Stimulated activated CD4-positive, alpha-beta T cell treated with anti-CD3 and anti-CD28 coated beads, Interleukin-12 subunit alpha, Interleukin-12 subunit beta, amount 100 ng/mL, for 4 hours (primary cell): Measurements from ENCODE around the gene CCDC93.
"Not testable (repeated sequence)": the region's sequence is repeated elsewhere in the genome, so short reads cannot be mapped to it uniquely, and the experiment has no call there.

Source experiments
- DNase-seq: peaks from one replicate; pipeline ENCODE4 v3.0.0-alpha.2; 2020

Gene CCDC93

DNA sequence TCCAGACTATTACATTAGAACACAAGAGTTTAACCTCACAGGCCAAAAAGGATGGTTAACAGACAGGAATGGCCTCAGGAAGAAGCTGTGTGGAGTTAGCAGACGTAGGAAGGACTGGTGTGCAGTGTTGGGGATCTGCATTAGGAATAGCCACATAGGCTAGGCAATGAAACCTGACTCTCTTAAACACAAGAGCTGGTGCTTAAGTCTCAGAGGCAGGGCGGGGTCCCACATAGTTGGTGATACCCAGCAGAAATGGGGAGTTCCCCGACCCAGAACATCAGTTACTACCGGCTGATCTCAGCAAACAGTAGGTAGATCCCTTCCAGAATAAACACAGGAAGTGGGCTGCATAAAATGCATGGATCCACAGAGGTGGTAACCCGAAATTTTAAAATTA lies 64.1 kb downstream of the CCDC93 start:
- no peak for DNase-seq

DNA sequence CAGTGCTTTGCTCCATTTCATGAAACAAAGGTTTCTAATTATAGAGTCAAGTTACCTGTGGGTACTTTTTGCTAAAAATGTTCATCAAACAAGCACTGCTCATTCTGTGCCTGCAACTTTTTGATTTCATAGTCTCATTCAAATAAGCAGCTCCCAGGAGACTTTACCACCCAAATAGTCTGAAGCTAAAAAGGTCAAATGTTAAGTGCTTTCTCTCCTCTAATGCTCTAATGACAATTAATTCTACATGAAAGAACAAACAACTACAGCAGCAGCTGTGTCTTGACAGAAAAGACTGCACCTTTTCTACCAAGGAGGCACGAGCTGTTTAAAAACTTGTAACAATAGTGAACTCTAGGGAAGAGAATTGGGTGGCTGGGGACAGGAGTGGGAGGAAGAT lies 65.3 kb downstream of the CCDC93 start:
- no peak for DNase-seq

DNA sequence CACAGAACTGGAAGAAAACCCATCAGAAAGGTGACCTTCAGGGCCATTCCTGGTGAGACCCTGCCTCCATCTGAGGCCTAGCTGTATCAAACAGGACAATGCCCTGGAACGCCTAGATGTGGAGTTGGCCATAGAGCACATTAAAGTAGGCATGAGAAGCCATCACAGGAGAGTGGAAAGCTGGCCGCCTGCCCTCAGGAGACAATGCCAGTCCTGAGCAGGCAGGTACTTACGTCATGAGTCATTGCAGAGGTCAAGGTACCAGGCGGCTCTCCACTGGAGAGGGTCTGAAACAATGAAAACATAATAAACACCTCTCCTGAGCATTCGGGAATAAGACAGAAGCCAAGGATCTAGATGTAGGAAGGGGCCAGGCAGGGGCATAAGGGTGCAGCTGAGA lies 68.6 kb downstream of the CCDC93 start:
- DNase-seq, result no peak

DNA sequence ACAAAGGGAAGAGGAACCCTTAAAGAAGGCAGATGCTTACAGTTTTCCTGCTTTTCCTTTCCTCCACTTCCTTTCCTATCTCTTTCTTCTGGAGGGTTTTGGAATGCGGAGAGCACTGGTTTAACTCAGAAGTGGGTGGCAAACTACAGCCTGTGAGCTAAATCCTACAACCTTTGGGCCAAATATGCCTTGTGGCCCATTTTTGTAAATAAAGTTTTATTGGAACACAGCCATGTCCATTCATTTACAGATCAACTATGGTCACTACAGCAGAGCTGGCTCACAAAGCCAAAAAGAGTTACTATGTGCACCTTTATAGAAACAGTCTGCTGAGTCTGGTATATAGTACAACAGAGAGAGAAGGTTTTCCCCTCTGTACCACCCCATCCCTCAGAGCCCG lies 69.1 kb downstream of the CCDC93 start:
- DNase-seq, result no peak

DNA sequence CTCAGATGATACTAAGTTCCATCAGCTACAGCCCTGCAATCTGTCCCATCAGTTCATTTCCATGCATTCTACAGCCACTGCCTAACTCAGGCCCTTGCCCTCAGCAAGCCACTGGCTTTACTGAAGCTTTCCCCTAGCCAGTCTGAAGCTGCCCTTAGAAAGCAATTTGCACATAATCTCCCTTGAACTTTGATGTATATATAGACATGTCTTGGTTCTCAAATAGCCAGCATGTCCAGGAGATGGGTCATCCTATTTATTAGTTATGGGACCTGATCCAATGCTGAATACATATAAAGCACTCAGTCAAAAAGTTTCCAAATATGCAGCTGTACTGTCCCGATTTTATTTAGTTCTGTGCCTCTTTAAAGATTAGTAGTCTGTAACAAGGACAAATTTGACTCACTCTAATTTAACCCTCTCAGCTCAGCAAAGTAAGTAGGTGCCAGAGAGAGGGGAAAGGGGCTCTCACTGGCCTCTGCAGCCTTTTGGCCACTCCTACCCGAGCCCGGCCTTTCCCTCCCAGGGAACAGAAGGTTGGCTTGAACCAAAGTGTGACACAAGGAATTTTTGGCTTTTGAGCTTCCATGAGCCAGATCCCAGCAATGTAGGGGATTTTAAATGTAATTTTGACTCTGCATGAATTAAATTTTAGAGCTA lies 70.7 kb downstream of the CCDC93 start:
- DNase-seq, result no peak

DNA sequence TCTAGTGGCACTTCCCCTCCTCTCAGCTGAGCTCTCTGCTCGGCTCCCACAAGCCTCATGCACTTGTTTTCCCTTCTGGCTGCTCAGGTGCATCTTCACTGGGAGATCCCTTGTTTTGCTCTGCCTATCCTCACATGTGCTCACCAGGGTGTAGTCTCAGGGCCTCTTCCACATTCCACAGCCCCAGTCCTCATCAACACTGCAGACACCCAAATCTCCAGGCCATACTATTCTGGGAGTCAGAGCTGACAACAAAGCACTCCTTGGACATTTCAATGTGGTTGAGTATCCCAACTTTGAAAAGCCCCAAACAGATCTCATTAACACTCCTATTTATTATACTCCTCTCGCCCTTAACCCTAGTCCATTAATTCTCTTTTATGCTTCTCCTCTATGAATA lies 71.3 kb downstream of the CCDC93 start:
- no peak for DNase-seq

DNA sequence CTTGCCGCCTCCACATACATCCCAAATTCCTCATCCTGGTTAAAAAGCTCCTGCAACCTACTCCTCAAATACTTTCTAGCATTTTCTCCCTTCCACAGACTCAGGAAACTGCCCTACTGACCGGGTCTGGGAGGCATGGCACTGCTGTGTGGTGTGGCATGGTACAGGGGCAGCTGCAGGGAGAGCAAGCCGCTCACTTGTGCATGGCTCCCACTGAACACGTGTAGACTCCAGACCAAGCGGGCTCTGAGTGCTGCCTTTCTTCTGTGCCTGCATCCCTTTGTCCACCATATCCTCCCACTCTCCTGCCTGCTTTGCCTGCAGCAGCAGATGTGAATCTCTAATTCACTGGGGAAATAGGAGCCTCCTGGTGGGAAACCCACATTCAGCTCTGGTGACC lies 72.2 kb downstream of the CCDC93 start:
- DNase-seq, result no peak

DNA sequence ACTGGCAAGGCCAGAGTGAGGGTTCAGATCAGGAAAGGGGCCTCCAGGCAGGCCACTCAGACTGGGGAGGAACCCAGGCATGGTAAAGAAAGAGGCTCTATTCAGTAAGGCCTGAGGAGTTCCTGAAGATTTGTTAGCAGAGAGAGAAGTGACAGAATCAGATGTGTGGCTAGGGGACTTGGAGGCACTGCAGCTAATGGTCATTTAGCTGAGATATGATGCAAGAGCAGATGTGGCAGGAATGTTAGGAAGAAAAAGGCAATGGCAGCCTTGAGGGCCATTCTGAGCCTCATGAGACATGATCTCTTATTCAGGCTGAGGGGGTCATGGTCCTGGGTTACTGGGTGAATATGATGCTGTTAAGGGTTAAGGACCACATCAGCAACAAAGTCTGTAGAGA lies 73.4 kb downstream of the CCDC93 start:
- no peak for DNase-seq

DNA sequence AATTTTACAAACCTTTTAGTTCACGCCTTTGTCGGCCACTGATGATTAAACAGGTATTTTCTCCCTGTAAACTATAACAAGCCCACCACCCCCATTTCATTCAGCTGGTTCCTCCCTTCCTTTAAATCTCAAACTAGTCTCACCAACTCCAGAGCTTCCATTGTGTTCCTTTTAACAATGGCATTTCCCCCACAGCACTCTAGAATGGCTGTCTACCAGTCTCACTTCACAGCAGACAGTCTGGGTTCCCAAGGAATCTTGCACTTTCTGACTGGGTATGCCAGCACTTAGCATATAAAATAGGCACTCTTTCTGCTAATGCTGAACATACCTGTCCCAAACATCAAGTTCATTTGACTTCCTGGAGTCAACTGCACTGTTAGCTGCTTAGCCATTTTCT lies 75.3 kb downstream of the CCDC93 start:
- DNase-seq, result no peak

DNA sequence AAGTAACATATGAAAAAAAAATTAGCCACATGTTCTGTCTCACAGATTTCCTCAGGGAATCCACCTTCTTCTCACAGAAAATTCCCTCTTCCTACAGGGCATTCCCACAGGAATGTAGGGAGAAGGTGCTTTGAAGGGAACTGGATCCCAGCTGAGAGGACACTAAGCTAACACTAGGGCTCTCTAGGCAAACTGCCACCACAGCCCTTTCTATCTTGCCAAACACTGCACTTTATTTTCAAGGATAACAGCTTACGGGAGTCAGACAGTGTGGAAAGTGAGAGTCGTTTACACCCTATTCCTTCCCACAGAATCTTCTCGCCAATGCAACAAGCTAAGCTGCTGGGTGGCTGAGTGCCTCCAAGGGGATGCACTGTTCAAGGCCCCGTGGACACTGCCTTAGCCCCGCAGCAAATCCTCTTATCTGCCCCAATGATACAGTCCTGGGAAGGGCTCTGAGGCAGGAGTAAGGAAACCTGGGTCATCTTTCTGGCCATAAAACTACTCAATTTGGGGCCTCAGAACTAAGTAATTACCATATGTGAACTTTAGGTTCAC lies 76.9 kb downstream of the CCDC93 start:
- no peak for DNase-seq

DNA sequence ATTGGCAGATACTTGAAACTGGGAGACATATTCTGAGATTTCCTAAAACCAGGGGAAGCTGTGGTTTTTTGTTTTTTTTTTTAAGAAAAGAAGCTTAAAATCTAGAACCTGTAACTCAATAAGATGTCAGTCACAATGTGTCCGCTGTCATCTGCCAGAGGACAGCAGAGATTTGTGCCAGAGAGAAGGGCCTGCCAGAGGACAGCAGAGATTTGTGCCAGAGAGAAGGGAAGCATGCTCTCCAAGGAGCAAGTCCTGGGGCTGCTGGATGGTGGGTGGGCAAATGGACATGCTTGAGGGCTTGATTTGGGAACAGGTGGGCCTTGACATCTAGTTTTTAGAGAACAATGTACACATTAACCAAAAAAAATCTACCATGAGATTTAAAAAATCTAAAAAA lies 77.9 kb downstream of the CCDC93 start:
- DNase-seq, result no peak

DNA sequence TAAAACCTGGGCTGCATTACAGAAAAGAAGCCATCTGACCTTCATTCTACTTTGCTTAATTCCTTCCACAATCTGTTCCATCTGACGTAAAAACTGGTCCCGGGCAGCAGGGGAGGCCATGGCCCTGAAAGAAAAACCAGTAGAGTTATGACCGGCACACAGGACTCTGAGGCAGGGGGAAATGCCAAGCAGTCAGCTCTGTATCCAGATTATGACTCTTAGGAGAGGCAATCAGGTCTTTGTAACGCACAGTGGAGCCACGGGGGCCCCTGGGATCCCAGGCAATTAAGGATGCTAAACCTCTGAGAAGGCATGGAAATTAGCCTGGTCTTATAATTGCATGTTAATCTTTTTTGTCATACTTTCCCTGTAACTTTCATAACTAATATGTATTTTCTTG lies 78.4 kb downstream of the CCDC93 start:
- DNase-seq, result no peak

DNA sequence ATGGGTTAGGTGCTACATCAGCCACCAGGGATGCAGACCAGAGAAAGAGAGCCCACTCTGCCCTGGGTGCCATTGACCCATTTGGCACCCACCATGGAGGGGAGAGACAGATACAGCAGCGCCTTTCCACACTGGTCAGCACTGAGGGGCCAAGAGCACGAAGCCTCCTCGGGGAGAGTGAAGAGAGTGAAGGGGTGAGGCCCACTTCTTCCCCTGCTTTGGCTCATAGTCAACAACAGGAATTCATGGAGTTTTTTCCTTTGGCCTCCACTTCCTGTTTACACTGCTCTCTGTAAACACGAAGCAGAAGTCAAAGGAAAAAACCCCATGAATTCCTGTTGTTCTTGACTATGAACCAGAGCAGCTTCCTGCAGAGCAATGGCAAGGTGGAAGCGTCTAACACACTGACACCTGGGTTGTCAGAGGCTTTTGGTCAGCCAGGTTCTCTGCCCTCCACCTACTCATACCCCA lies 80.0 kb downstream of the CCDC93 start:
- DNase-seq, result no peak

DNA sequence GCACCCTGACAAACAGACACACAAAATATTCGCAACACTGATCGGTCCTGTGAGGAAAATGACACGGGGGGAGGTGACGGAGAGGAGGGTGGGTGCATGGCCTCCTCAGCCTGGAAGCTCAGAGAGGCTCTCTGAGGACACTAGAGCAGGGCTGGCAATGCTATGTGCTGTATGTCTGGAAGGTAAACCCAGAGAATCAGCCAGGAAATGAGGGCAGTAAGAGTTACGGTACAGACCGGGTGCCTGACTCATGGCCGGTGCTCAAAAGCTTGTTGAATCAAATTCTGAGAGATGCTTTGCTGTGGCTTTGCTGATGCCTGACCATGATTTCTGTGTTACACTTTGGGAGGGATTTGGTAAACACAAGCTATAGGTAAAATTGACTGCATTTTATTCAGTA lies 81.9 kb downstream of the CCDC93 start:
- no peak for DNase-seq

DNA sequence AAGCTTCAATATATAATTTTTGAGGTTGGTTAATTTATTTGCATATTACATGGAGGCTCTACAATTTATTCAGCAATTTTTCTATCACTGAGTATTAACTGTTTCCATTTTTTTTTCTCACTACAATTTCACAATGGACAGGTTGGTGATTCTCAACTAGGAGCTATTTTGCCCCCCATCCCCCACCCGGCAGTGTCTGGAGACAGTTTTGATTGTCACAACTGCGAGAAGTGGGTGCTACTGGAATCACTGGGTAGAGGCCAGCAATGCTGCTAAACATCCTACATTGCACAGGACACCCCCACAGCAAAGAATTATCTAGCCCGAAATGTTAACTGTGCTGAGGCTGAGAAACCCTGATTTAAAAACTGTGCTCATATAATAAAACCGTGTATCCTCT lies 82.6 kb downstream of the CCDC93 start:
- DNase-seq, result no peak

DNA sequence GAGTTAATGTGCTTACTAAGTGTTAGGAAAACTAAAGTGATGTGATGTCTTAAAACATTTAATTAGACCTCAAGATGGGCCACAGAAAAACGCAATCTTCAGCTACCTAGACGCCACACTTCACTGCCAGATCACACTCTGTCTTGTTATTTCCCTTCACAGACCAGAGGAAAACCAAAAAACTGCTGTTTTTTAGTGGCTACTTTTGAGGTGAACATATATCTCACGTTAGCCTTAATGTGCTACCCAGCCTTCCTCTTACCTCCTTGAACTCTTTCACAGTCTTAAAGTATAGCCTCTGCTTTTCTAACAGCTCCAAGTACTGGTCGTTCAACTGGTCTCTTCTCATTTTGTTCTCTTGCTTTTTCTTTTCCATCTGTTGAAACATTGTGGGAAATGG lies 83.1 kb downstream of the CCDC93 start:
- DNase-seq, result no peak

DNA sequence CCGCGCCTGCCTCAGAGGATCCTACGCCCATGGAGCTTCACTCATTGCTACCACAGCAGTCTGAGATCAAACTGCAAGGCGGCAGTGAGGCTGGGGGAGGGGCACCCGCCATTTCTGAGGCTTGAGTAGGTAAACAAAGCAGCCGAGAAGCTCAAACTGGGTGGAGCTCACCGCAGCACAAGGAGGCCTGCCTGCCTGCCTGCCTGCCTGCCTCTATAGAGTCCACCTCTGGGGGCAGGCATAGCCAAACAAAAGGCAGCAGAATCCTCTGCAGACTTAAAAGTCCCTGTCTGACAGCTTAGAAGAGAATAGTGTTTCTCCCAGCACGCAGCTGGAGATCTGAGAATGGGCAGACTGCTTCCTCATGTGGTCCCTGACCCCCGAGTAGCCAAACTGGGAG lies 90.4 kb downstream of the CCDC93 start:
- DNase-seq, result not testable (repeated sequence)

DNA sequence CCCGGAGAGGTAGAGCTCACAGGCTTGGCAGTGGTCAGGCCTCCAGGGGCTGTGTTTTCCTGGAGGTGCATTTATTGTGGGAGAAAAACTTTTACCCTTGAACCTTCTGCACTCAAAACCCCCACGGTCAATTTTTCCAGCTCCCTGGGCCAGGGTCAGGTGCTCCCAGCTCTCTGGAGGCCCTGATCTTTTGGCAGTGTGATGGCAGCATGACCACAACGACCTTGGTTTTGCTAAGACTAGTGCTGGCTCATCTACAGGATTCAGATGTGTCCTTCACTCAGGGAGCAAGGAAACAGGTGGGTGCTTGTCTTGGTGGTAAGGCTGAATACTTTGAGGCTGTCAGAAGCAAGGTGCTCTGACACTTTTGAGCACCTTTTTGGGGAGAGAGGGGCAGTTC lies 92.3 kb downstream of the CCDC93 start:
- DNase-seq, result no peak

DNA sequence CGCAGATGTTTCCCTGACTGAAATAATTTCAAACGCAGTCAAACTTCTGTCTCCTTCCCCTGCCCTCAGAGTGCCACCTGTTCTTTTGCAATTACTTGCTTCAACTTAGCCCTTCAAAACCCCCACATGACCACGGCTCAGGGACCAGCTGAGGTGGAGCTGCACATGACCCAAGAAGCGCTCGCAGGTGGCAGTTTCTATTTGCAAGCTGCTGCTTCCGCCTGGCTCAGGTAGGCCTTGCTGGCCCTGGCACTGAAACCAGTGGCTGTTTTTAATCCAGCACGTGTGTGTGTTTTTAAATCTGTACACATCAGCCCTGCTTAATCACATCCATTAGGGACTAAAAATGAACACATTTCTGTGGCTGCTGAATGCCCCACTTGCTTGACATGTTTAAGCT lies 95.3 kb downstream of the CCDC93 start:
- no peak for DNase-seq

DNA sequence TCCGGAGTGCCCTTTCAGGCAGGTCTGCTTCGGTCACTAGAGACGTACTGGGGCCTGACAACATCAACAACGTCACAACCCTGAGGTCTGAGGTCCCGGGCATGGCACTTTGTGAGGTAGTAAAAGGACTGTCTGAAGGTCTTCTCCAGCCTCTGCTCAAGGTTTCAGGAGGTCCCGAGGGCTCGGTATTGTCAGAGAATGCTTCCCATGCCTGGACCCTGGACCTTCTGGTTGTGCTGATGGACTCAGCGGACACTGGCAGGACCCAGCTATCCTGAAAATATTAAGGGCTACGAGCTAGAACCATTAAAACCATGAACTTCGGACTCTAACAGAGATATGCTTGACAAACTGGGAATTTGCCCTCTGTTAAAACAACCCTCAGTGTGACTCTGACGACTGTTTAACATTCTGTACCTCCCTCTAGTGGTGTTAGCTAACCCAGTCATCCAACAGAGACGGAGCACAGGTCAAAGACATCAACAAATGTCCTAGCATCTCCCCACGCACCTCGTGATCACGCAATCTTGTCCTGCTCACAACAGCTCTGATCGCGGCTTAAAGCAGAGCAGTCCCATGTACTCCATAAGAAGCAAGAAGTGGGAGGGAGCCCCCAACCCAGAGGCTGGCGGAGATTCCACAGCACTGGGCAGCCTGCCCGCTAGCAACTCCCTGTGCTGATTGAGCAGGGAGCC lies 96.5 kb downstream of the CCDC93 start:
- no peak for DNase-seq

DNA sequence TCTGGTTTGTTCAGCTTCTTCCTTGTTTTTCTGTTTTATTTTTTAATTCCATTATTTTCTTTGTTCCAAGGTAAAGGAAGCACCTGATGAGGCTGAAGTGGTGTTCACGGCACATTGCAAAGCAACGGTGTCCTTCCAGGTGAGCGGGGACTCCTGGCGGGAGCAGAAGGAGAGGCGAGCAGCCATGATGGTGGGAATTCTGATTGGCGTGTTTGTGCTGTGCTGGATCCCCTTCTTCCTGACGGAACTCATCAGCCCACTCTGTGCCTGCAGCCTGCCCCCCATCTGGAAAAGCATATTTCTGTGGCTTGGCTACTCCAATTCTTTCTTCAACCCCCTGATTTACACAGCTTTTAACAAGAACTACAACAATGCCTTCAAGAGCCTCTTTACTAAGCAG lies 110.9 kb downstream of the CCDC93 start:
- no peak for DNase-seq

DNA sequence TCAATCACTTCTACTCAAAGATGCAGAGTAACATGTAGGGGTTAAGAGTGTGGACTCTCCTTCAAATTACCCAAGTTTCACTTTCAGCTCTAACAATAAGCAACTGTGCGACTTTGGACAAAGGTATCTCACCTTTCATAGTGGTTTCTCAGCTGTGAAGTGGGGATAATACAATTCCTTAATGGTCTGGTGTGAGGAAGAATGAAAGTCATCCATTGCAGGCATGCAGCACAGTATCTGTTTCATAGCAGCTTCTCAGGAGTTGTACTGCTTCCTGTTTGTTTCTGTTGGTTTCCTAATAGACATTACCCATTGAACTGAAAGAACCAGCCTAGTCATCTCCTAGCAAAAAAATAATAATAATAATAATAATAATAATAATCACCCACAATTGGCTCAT lies 125.0 kb downstream of the CCDC93 start:
- DNase-seq, result no peak

DNA sequence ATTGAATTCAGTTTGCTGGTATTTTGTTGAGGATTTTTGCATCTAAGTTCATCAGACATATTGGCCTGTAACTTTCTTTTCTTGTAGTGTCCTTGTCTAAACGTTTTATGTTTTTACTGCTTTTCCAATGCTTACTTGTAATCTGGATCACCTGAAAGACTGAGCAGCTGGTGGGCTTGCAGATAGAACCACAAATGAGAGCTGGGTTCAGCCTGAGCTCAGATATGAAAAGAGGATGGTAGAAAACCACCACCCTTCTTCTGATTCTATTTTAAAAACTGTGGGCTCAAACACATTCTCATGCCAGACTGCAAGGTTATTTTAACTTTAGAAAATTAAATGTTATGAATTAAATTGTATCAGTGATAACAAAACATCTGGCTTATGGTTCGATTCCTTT lies 128.6 kb downstream of the CCDC93 start:
- DNase-seq, result no peak

DNA sequence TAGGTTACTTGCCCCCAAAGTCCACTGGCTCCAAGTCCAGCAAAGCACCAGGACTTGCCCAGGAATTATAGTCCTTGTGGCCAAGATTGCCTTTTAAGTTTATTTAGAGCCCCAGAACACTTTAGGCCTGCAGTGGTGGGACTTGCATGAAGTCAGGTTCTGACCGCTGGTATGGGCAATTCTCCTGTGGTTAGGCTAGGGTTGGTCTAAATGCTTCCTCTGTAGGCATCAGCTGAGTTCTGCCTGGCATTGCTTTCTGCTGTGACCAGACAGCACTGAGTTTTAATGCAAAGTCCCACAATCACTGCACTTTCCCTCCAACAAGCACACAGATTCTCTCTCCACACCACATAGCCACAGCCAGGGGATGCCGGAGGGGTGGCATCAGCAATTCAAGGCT lies 134.9 kb downstream of the CCDC93 start:
- DNase-seq, result no peak

DNA sequence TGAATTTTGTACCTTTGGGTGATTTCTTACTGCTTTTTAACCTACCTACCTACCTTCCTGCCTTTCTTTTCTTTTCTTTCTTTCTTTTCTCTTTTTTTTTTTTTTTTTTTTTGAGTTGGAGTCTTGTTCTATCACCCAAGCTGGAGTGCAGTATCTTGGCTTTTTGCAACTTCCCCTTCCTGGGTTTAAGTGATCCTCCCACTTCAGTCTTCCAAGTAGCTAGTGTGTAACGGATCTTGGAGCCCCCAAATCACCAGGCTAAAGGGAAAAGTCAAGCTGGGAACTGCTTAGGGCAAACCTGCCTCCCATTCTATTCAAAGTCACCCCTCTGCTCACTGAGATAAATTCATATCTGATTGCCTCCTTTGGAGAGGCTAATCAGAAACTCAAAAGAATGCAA lies 138.1 kb downstream of the CCDC93 start:
- no peak for DNase-seq
